HCT116 (cell line): Measurements from ENCODE around the gene LRRIQ1.

Experiments
- CEBPB ChIP-seq: IDR thresholded peaks from 2 replicates; pipeline ENCODE4 v1.6.1; 2012; ENCODE audit warnings: low read depth
- CTCF ChIP-seq, 3 experiments: fragments of 200-600 bp in 1 of 3; sonication (generic) in 1 of 3; IDR thresholded peaks in 2 of 3; conservative IDR thresholded peaks in 1 of 3; 2 replicates each; pipeline ENCODE4 v1.5.1; 2012 to 2017; ENCODE audit warnings: low read depth in 2 of 3, low read length in 2 of 3, antibody characterized with exemption in 1 of 3, borderline replicate concordance in 1 of 3, control low read depth in 1 of 3, mild to moderate bottlenecking in 1 of 3, mixed read lengths in 1 of 3, mixed run types in 1 of 3, moderate library complexity in 1 of 3; ENCODE audit not compliant: insufficient read depth in 1 of 3
- EZH2 ChIP-seq: fragments of 200-600 bp; sonication (generic); IDR thresholded peaks from 2 replicates; pipeline ENCODE4 v1.6.1; 2017; ENCODE audit warnings: antibody characterized with exemption, mixed run types
- MAX ChIP-seq: IDR thresholded peaks from 2 replicates; pipeline ENCODE4 v1.6.1; 2012
- POLR2A ChIP-seq: IDR thresholded peaks from 2 replicates; pipeline ENCODE4 v1.7.0; 2011; ENCODE audit warnings: borderline replicate concordance; ENCODE audit not compliant: insufficient read depth, insufficient read length; ENCODE audit errors: extremely low read depth
- POLR2AphosphoS5 ChIP-seq: IDR thresholded peaks from 2 replicates; pipeline ENCODE4 v1.6.1; 2011; ENCODE audit warnings: mild to moderate bottlenecking, low read depth, low read length, moderate library complexity
- SIN3A ChIP-seq: IDR thresholded peaks from 2 replicates; pipeline ENCODE4 v1.6.1; 2012; ENCODE audit warnings: low read depth

GRCh38 chr12:85130646-85131045, 94.5 kb downstream of the LRRIQ1 start:
- TF ChIP-seq MAX (no peak), CTCF (IDR thresholded peaks at IDR 0.05 in 2 of 3, conservative IDR thresholded peaks at IDR 0.05 in 1 of 3; ENCODE audit: borderline replicate concordance in 1 of 3, insufficient read depth in 1 of 3, low read depth in 2 of 3, low read length in 2 of 3) (no peak), POLR2AphosphoS5 (no peak), CEBPB (no peak), POLR2A (no peak), SIN3A (no peak), EZH2 (no peak)
